Measurements from ENCODE around the gene SYMPK. TPM values are rescaled to one million over a fixed set of nuclear protein-coding genes. Genes with fewer than 3 reads are reported as not detected.

The SYMPK gene
- total RNA-seq, 3 donors from 2014 or later, result 94.1 to 108 (median 106) TPM

DNA sequence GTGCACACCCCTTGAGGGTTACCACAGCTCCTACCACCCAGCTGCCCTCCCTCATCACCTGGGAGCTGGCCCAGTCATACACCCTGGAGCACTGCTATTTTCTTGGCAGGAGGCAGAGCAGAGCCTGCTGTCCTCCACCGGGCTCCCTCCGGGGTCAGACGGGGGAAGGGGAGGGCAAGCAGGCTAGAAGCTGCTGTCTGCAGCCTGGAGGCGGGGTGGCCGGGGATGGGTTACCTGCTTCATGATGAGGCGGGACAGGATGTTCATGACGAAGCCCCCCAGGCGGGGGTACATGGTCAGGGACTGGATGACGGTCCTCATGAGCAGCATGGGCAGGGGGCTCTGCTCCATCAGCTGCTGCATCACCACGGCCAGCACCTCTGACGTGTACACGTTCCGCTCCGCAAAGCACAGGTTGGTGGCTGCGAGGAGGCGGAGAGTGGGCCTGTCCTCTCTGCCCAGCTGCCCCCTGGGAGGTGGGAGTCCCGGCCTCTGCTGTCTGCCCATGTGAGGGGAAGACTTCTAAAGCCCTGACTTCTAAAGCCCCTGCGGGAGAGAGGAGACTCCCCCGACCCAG lies 45.1 kb downstream of the SYMPK start:
- Mint-ChIP-seq H3K4me1 (ENCODE audit: low read depth) (peaks cover 5% of the 10 kb centered on the region), H3K36me3 (ENCODE audit: insufficient read depth) (peaks cover 6% of the 10 kb centered on the region), H3K4me3 (no peak overlapping the region), H3K9me3 (no peaks in the 10 kb centered on the region), H3K27me3 (ENCODE audit: low read depth) (peaks cover 3% of the 10 kb centered on the region)
- DNase-seq (no peak), ATAC-seq (no peak)

DNA sequence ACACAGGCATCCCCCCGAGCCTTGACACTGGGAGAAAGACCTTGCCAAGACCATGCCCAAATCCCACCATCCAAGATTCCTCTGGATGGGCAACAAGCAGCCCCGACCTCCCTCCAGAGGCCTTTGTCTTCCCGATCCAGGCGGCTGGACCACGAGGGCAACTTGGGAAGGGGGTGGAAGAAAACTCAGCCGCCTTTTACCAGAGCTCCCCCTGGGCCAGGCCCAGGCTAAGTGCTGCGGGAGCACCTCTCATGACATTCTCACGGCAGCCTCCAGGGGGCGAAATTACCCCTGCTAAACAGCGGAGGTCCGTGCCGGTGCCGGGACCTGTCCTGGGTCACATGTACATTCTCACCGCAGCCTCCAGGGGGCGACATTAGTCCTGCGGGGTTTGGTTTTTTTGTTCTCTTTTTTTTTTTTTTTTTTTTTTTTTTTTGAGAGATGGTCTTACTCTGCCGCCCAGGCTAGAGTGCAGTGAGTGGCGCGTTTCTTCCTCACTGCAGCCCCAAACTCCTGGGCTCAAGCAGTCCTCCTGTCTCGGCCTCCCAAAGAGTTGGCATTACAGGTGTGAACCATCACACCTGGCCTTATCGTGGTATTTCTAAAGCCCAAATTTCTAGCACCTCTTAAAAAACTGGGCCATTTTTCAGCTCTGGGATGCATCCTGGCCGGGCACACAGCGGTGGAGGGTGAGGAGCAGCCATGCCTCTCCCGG lies 45.8 kb downstream of the SYMPK start:
- Mint-ChIP-seq H3K27me3 (ENCODE audit: low read depth) (peaks cover 3% of the 10 kb centered on the region), H3K4me3 (no peak overlapping the region), H3K36me3 (ENCODE audit: insufficient read depth) (peaks cover 6% of the 10 kb centered on the region), H3K4me1 (ENCODE audit: low read depth) (peaks cover 5% of the 10 kb centered on the region), H3K9me3 (no peaks in the 10 kb centered on the region)
- ATAC-seq (peak; percentile 95 to 97), DNase-seq (peak; percentile 97)

DNA sequence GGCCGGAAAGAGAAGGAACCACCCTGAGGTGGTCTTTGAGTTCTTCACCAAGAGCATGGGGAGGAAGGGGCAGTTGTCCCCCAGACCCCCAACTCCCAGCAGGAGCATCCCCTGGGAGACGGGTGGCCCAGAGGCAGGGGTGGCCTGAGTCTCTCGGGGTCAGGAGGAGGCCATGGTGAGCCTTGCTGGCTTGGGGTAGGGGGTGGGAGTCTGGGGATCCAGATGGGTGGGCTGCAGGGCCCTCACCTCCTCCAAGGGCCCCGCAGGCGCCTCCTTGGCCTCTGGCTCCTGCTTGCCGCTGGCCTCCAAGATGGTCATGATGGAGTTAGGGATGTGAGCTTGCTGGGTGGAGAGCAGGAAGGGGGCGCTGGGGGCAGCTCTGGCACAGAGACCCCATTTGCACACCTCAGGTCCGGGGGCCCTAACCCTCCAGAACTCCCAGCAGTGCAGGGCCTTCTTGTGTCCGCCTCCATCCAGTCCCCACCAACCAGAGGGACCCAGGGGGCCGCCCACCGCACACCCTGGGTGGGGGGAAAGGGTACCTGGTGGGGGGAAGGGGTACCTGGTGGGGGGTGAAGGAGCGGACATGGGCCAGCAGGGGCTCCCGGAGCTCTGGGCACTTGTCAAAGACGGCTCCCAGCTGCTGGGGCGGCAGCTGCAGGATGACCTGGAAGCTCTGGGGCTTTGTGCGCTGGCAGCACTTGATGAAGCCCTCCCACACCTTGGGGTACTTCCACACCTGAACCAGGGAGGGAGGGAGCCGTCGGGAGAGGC lies 46.5 kb downstream of the SYMPK start:
- DNase-seq (no peak), ATAC-seq (no peak)
- H3K9me3 Mint-ChIP-seq, result no peaks in the 10 kb centered on the region
- peaks cover 5% of the 10 kb centered on the region for H3K4me1 Mint-ChIP-seq (ENCODE audit: low read depth)
- H3K36me3 Mint-ChIP-seq (ENCODE audit: insufficient read depth), result peaks cover 6% of the 10 kb centered on the region
- no peak overlapping the region for H3K4me3 Mint-ChIP-seq
- H3K27me3 Mint-ChIP-seq (ENCODE audit: low read depth), result peaks cover 3% of the 10 kb centered on the region

DNA sequence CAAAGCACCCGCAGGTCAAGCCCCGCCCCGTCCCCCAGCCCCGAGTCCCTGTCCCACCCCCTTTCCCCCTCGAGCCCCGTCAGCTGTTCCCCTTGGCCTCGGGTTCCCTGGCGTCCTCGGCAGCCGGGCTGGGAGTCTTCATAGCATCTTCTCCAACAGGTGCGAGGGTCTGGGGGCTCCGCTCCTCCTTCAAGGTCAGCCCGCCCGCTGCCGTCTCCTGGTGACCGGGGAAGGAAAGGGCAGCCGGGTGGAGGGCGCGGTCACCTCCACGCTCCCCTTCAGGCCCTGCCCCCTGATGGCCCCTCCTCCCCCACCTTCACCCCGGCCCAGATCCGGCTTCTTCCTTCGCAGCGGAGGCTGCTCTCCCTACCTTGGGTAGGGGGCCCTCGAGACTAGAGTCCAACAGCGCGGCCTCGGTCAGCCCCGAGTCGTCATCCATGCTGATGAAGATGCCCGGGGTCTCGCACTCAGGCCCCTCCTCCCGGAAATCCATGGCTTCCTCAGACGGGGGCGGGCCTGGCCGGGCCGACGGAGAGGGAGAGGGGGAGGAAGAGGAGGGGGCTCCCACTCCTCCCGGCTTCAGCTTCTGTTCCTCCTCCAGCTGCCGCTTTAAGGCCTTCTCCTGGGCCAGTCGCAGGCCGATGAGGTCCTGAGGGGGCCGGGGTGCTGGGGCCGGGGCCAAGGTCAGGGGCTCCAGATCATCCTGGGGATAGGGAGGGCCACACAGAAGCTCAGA lies 47.3 kb downstream of the SYMPK start:
- DNase-seq (no peak), ATAC-seq (no peak)
- Mint-ChIP-seq H3K36me3 (ENCODE audit: insufficient read depth) (peaks cover 6% of the 10 kb centered on the region), H3K9me3 (no peaks in the 10 kb centered on the region), H3K27me3 (ENCODE audit: low read depth) (peaks cover 3% of the 10 kb centered on the region), H3K4me1 (ENCODE audit: low read depth) (peaks cover 5% of the 10 kb centered on the region), H3K4me3 (no peak overlapping the region)

DNA sequence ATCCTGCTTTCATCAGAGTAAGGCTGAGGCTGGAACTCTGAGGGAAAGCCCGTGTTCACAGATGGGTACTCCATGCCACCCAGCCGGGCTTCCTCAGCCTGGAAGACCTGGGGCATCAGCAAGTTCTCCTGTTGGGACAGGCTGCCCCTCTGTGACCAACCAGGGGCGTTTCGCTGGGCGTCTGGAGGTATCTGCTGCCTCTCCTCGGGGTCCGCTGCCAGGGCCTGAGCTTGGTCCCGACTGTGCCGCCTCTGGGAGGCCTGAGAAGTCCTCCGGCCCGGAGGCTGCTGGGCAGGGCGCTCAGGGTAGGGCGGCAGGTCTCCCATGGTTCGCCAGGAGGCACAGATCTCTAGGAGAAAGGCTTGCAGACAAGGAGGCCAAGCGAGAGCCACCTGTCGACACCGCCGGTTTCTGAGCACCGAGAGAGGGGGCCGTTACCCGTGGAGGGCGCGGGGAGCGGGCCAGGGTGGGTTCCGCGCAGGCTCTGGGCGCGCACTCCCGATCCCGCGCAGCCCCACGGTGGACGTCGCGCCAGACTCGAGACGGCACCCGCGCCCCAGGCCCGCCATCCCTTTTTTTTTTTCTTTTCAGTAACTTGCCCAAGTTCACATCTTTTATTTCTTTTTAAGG lies 48.0 kb downstream of the SYMPK start, which contains the start of gene RSPH6A:
Gene RSPH6A (minus strand): TSS at position 458 of the 630 bp plus-strand sequence. CDS start 132 bp downstream, at position 326.
- peaks cover 2% of the 10 kb centered on the region for H3K36me3 Mint-ChIP-seq (ENCODE audit: insufficient read depth)
- DNase-seq (no peak), ATAC-seq (no peak)
- H3K4me1 Mint-ChIP-seq (ENCODE audit: low read depth), result peaks cover 5% of the 10 kb centered on the region
- H3K27me3 Mint-ChIP-seq (ENCODE audit: low read depth), result peaks cover 3% of the 10 kb centered on the region
- H3K4me3 Mint-ChIP-seq, result no peak within 1 kb of the TSS
- H3K9me3 Mint-ChIP-seq, result no peaks in the 10 kb centered on the region

DNA sequence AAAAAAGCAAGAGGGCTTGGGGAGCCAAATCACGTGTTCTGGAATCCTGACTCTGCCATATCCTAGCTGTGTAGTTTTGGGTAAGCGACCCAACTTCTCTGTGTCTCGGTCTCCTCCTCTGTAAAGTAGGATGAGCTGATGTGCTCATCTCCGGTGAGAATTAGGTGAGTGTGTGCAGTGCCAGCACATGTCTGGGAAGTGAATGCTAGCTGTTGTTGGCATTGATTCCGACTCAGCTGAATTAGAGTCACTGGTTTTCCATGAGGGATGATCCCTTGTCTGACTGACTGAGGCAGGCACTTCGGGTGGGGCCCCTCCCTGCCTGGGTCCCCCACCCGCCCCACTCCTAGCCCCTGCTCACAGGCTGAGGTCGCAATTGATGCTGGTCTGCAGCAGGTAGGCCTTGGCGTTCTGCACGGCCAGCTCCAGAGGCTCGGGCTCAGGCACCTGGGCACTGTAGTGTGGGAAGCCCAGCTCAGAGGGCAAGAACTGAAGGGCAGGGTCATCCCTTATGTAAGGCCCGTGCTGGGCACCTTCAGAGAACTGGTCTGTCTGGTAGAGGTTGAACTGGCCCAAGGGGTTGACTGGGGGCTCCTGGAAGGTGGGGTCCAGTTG lies 48.7 kb downstream of the SYMPK start:
- H3K4me1 Mint-ChIP-seq (ENCODE audit: low read depth), result peaks cover 10% of the 10 kb centered on the region
- H3K4me3 Mint-ChIP-seq, result no peak overlapping the region
- peaks cover 2% of the 10 kb centered on the region for H3K36me3 Mint-ChIP-seq (ENCODE audit: insufficient read depth)
- no peak for ATAC-seq
- no peak for DNase-seq
- peaks cover 4% of the 10 kb centered on the region for H3K27me3 Mint-ChIP-seq (ENCODE audit: low read depth)
- H3K9me3 Mint-ChIP-seq, result no peaks in the 10 kb centered on the region

DNA sequence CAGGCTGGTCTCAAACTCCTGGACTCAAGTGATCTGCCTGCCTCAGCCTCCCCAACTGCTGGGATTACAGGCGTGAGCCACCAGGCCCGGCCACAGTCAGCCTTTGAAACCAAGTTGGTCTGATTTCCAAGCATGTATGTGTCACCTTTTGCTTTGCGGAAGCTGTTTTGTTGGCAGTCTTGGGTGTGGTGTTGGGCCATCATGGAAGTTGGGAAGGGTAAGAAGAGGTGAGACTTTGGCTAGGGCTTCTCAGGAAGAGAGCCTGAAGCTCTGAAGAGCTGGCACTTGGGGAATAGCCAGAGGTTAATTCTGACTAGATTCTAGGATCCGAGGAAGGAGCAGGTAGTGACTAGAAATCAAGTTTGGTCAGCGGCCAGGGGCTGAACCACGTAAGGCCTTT lies 50.6 kb downstream of the SYMPK start:
- Mint-ChIP-seq H3K36me3 (ENCODE audit: insufficient read depth) (peaks cover 2% of the 10 kb centered on the region), H3K4me1 (ENCODE audit: low read depth) (peaks cover 8% of the 10 kb centered on the region), H3K27me3 (ENCODE audit: low read depth) (peaks cover 5% of the 10 kb centered on the region), H3K4me3 (no peak overlapping the region), H3K9me3 (no peaks in the 10 kb centered on the region)
- ATAC-seq, result no peak
- DNase-seq, result no peak

DNA sequence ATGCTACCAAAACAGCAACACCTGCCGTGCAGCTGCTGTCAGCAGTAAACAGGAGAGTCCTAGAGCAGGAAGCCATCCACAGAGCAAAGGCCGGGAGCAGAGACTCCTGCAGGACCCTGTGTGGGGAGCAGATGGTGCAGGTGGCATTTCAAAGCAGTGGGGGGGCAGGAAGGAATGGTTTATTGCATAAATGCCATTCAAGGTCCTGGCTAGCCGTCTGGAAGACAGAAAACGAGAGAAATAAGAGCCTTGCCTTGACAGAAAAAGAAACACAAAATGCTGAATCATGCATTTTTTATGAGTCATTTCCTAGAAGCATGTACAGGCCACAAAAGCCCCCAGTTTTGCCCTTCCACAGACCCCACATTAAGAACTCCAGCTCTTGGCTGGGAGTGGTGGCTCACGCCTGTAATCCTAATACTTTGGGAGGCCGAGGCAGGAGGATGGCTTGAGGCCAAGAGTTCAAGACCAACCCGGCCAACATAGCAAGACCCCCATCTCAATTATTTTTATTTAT lies 53.2 kb downstream of the SYMPK start:
- ATAC-seq, result peak; percentile 49 to 54
- peaks cover 5% of the 10 kb centered on the region for H3K4me1 Mint-ChIP-seq (ENCODE audit: low read depth)
- no peak for DNase-seq
- no peaks in the 10 kb centered on the region for H3K9me3 Mint-ChIP-seq
- peaks cover 5% of the 10 kb centered on the region for H3K27me3 Mint-ChIP-seq (ENCODE audit: low read depth)
- no peak overlapping the region for H3K4me3 Mint-ChIP-seq
- H3K36me3 Mint-ChIP-seq (ENCODE audit: insufficient read depth), result peaks cover 2% of the 10 kb centered on the region

DNA sequence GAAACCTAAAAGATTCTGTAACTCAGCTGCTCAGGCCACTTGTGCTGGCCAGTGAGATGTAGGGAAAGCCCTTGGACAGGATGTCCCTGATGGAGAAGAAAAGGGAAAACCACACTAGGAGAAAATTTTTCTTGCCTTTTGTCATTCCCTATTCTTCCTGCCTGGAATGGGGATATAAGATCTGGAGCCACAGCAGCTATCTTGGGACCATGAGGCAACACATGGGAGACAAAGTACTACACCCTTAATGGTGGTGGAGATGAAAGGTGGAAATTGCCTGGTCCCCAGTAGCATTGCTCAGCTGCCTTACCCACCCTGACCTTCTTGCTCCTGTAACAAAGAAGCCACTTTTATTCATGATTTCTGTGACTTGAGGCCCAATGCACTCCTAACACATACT lies 57.2 kb downstream of the SYMPK start:
- Mint-ChIP-seq H3K36me3 (ENCODE audit: insufficient read depth) (no peaks in the 10 kb centered on the region), H3K27me3 (ENCODE audit: low read depth) (peaks cover 3% of the 10 kb centered on the region), H3K9me3 (no peaks in the 10 kb centered on the region), H3K4me1 (ENCODE audit: low read depth) (peaks cover 5% of the 10 kb centered on the region), H3K4me3 (no peak overlapping the region)
- ATAC-seq, result no peak
- DNase-seq, result no peak

DNA sequence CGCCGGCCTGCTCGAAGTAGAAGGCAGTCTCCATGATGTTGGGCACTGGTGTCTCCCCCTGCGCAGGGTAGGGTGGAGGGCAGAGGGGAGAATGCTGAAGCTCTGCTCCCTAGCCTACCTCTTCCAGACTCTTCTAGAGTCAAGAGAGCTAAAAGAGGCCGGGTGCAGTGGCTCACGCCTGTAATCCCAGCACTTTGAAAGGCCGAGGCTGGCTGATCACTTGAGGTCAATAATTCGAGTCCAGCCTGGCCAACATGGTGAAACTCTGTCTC lies 58.1 kb downstream of the SYMPK start:
- no peaks in the 10 kb centered on the region for H3K9me3 Mint-ChIP-seq
- DNase-seq (no peak), ATAC-seq (no peak)
- peaks cover 7% of the 10 kb centered on the region for H3K27me3 Mint-ChIP-seq (ENCODE audit: low read depth)
- peaks cover 5% of the 10 kb centered on the region for H3K4me1 Mint-ChIP-seq (ENCODE audit: low read depth)
- H3K4me3 Mint-ChIP-seq, result no peak overlapping the region
- no peaks in the 10 kb centered on the region for H3K36me3 Mint-ChIP-seq (ENCODE audit: insufficient read depth)

DNA sequence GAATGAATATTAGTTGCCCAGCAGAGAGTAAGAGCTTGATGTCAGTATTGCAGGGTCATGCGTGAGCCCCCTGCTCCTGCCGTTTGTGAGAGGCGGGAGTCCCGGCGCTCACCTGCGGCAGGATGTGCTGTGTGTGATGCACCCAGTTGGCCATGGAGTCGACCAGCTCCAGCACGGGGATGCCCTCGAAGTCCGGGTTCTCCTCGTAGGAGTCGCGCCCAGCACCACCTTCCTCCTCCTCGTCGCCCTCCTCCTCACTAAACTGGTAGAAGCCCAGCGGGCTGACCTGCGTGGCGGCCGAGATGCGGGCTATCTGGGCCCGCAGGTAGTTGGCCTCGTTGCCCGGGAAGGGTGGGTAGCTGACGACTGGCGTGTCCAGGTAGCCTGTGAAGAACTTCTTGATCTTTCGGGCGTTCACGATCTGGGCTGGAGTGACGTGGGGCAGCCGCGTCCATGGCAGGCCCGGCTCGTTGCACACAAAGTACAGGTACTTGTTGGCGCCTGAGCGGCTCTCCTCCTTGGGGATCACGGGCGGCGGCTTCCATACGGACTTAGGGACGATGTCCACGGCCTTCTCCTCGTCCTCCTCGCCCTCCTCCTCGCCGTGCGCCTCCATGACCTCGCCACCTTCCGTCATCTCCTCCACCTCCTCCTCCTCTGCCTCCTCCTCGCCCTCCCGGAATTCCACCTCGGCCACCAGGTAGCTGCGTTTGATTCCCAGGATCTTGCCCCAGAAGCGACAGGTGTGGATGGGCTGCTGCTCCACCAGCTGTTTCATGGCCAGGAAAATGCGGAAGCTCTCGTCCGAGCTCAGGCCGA lies 58.6 kb downstream of the SYMPK start:
- Mint-ChIP-seq H3K4me1 (ENCODE audit: low read depth) (peaks cover under 1% of the 10 kb centered on the region), H3K9me3 (no peaks in the 10 kb centered on the region), H3K27me3 (ENCODE audit: low read depth) (peaks cover 9% of the 10 kb centered on the region), H3K36me3 (ENCODE audit: insufficient read depth) (no peaks in the 10 kb centered on the region), H3K4me3 (no peak overlapping the region)
- ATAC-seq (no peak), DNase-seq (no peak)

DNA sequence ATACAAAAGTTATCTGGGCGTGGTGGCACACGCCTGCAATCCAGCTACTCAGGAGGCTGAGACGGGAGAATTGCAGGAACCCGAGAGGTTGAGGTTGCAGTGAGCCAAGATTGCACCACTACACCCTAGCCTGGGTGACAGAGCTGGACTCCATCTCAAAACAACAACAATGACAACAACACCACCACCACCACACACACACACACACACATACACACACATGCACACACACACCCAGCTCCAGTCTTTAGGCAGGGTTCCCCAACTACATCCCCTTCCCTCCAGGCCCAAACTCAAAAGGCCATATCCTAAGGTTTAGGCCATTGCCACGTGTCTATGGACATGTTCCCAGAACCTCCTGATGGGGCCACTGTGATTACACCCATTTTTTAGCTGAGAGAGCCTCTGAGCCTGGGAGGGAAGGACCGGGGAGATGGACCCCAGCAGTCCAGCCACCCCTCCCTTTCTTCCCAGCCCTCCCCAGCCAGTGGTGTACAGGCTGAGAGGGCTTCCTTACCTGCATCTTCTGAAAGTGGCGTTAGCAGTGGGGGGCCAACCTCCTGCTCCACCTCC lies 61.3 kb downstream of the SYMPK start:
- H3K4me3 Mint-ChIP-seq, result no peak overlapping the region

More for the DNA sequence above, 61.3 kb downstream of the SYMPK start:
- H3K27me3 Mint-ChIP-seq (ENCODE audit: low read depth), result peaks cover 19% of the 10 kb centered on the region
- DNase-seq (no peak), ATAC-seq (no peak)
- peaks cover 4% of the 10 kb centered on the region for H3K4me1 Mint-ChIP-seq (ENCODE audit: low read depth)
- no peaks in the 10 kb centered on the region for H3K9me3 Mint-ChIP-seq
- H3K36me3 Mint-ChIP-seq (ENCODE audit: insufficient read depth), result no peaks in the 10 kb centered on the region
